ENCODE data around the gene ZNF835. TPM values are rescaled to one million over a fixed set of nuclear protein-coding genes. Genes with fewer than 3 reads are reported as not detected.

The ZNF835 gene
- total and polyA plus RNA-seq, 2 of the 13 experiments (the other 11 are each of a cell fraction or from before 2014, with no cell fraction given): not detected

GRCh38 chr19:56637976-56638555 lies 33.5 kb downstream of the ZNF835 start (continued):
- peak; percentile 100 for TF ChIP-seq IKZF4 (CRISPR knock-in tag; IDR thresholded peaks at IDR 0.05; ENCODE audit: borderline replicate concordance, low read depth, not compliant biosample characterization)
- TF ChIP-seq HNF4G (IDR thresholded peaks at IDR 0.05; ENCODE audit: borderline replicate concordance, low read depth, low read length): no peak
- peak; percentile 87 for TF ChIP-seq HNF4G (CRISPR knock-in tag; IDR thresholded peaks at IDR 0.05; ENCODE audit: borderline replicate concordance, low read depth)
- TF ChIP-seq SP140L (CRISPR knock-in tag; IDR thresholded peaks at IDR 0.05; ENCODE audit: borderline replicate concordance): peak; percentile 100
- TF ChIP-seq GATA4 (IDR thresholded peaks at IDR 0.05; ENCODE audit: borderline replicate concordance, low read depth): no peak
- TF ChIP-seq EEA1 (CRISPR knock-in tag; IDR thresholded peaks at IDR 0.05; ENCODE audit: borderline replicate concordance): peak; percentile 100
- peak; percentile 90 for TF ChIP-seq ZNF3 (CRISPR knock-in tag; IDR thresholded peaks at IDR 0.05)
- peak; percentile 99 for TF ChIP-seq ZBTB7A (CRISPR knock-in tag; IDR thresholded peaks at IDR 0.05)
- peak; percentile 92 for TF ChIP-seq ZNF549 (CRISPR knock-in tag; IDR thresholded peaks at IDR 0.05)
- TF ChIP-seq ZNF850 (CRISPR knock-in tag; conservative IDR thresholded peaks at IDR 0.05): peak; percentile 97
- TF ChIP-seq KLF6 (CRISPR knock-in tag; IDR thresholded peaks at IDR 0.05): peak; percentile 100
- peak; percentile 98 for TF ChIP-seq ZBTB10 (CRISPR knock-in tag; IDR thresholded peaks at IDR 0.05; ENCODE audit: borderline replicate concordance)
- TF ChIP-seq ZNF639 (CRISPR knock-in tag; conservative IDR thresholded peaks at IDR 0.05): peak; percentile 99
- TF ChIP-seq CTCF (CRISPR knock-in tag; IDR thresholded peaks at IDR 0.05): 0 out of 2 replicates have a peak, but pooled peaks have one; percentile 9
- TF ChIP-seq ZC3H13 (CRISPR knock-in tag; IDR thresholded peaks at IDR 0.05): peak; percentile 98
- peak; percentile 93 for TF ChIP-seq ZSCAN5A (CRISPR knock-in tag; IDR thresholded peaks at IDR 0.05; ENCODE audit: borderline replicate concordance)
- peak; percentile 99 for TF ChIP-seq TGIF2 (CRISPR knock-in tag; IDR thresholded peaks at IDR 0.05)
- peak; percentile 99 for TF ChIP-seq ZNF780A (CRISPR knock-in tag; IDR thresholded peaks at IDR 0.05)
- TF ChIP-seq HNRNPUL1 (IDR thresholded peaks at IDR 0.05; ENCODE audit: low read depth, low read length): no peak
